Psoas muscle (tissue), 8 donors: Measurements from ENCODE around the gene CHST1. TPM values are rescaled to one million over a fixed set of nuclear protein-coding genes. Genes with fewer than 3 reads are reported as not detected.

Source experiments
- ATAC-seq, 4 donors: fragments of 200-7000 bp; cut with Tn5 transposase; one replicate each; pipeline ENCODE4 v1.9.1; 2020; ENCODE audit warnings: moderate library complexity in 3 of 4, mild to moderate bottlenecking in 2 of 4
- DNase-seq, 2 donors: peaks; one replicate each; pipeline ENCODE4 v3.0.0-alpha.2; 2020
- H3K27ac ChIP-seq: fragments of 200-600 bp; one replicate; pipeline ENCODE4 v1.8.0; 2022
- H3K27me3 ChIP-seq, 3 donors: fragments of 200-600 bp in 1 of 3; one replicate each; pipeline versions ENCODE4 v1.6.1 to v1.8.0; 2013 to 2022; ENCODE audit warnings: low read length in 2 of 3, mild to moderate bottlenecking in 2 of 3, moderate library complexity in 1 of 3; ENCODE audit not compliant: insufficient read depth in 3 of 3
- H3K36me3 ChIP-seq, 2 donors: fragments of 200-600 bp in 1 of 2; one replicate each; pipeline versions ENCODE4 v1.6.1 to v1.8.0; 2013 to 2022; ENCODE audit warnings: low read depth in 1 of 2, mild to moderate bottlenecking in 1 of 2, moderate library complexity in 1 of 2; ENCODE audit not compliant: insufficient read depth in 1 of 2
- H3K4me1 ChIP-seq: fragments of 200-600 bp; one replicate; pipeline ENCODE4 v1.8.0; 2022
- H3K4me3 ChIP-seq: fragments of 200-600 bp; one replicate; pipeline ENCODE4 v1.8.0; 2022; ENCODE audit warnings: mild to moderate bottlenecking
- H3K9me3 ChIP-seq: fragments of 200-600 bp; one replicate; pipeline ENCODE4 v1.8.0; 2022
- CTCF ChIP-seq: fragments of 200-600 bp; IDR thresholded peaks from one replicate; pipeline ENCODE4 v1.8.0; 2022; ENCODE audit warnings: antibody characterized with exemption
- WGBS, 3 donors: extraction: QIAGEN DNeasy Blood & Tissue Kit; methylation state at CpG; one replicate each; pipeline versions ENCODE4 v1.1.6 to v1.1.7; 2013; 5-methylcytosine and 5-hydroxymethylcytosine counted together
- intact Hi-C, 2 donors: fragments of 100-400 bp; cut with DNase I; formaldehyde crosslinking; loops; one replicate each; pipeline versions ENCODE4 v1.11.0 to v1.14.2; 2022
- polyA plus RNA-seq, 3 donors: library from polyadenylated mRNA; stranded (reverse); fragments of 200-250 nt; gene quantifications; one replicate each; pipeline ENCODE4 v1.2.3, GENCODE V29; 2013
- total RNA-seq, 4 donors: library from RNA; stranded (reverse); fragmentation: NEBNext Ultra II Directional in 2 of 4; extraction: Animal tissue kit (Norgen Biotek cat#: 25700) in 2 of 4; gene quantifications; one replicate each; pipeline versions ENCODE4 v1.2.1 to v1.2.4, GENCODE V29; 2021 to 2023
- donor health status: healthy with polysubstance abuse.
- donor health status: DM: no; HTN: no; CAD: no; lungs with moderate emphysema.
- donor health status: Bipolar disorder and iron deficiency.
- donor health status: healthy.
- donor health status: DM: yes; HTN: yes; CAD: no.
- donor health status: DM: no; HTN: no; CAD: no.
- donor health status: DM: no; HTN: no; CAD: no.
- donor health status: DM: yes; HTN: yes; CAD: no.

The CHST1 gene
- total and polyA plus RNA-seq, 7 donors = 1.2 to 21.4 (median 5.8) TPM

GRCh38 chr11:45704635-45705034 lies 39.2 kb upstream of the CHST1 start:
- Histone ChIP-seq H3K27me3 (peaks cover 0 to 5% (median 0%) of the 10 kb centered on the region in 3 donors), H3K4me1 (no peaks in the 10 kb centered on the region), H3K27ac (no peak overlapping the region), H3K36me3 (no peaks in the 10 kb centered on the region), H3K9me3 (no peaks in the 10 kb centered on the region), H3K4me3 (no peak overlapping the region)
- ATAC-seq (no peak), DNase-seq (no peak)
- 60 to 71% (median 62%) methylated on average over 2 of the region's 2 CpGs for WGBS, 3 donors
- intact Hi-C loops = no loop called here
- TF ChIP-seq CTCF = no peak

GRCh38 chr11:45704133-45704532 lies 38.7 kb upstream of the CHST1 start:
- Histone ChIP-seq H3K36me3 (no peaks in the 10 kb centered on the region), H3K4me3 (no peak overlapping the region), H3K27ac (no peak overlapping the region), H3K9me3 (no peaks in the 10 kb centered on the region), H3K4me1 (no peaks in the 10 kb centered on the region), H3K27me3 (peaks cover 0 to 5% (median 0%) of the 10 kb centered on the region in 3 donors)
- 62 to 64% (median 64%) methylated on average over 4 of the region's 4 CpGs for WGBS, 3 donors
- ATAC-seq = no peak
- intact Hi-C loops = no loop called here
- DNase-seq = no peak
- no peak for TF ChIP-seq CTCF

- intact Hi-C loops = no loop called here
Measured at GRCh38 chr11:45702511-45702910, 37.1 kb upstream of the CHST1 start.

GRCh38 chr11:45698777-45699497 lies 33.5 kb upstream of the CHST1 start:
- no peak overlapping the region for H3K4me3 ChIP-seq
- ATAC-seq (no peak), DNase-seq (no peak)
- no peaks in the 10 kb centered on the region for H3K9me3 ChIP-seq
- H3K36me3 ChIP-seq = no peaks in the 10 kb centered on the region
- no peaks in the 10 kb centered on the region for H3K27me3 ChIP-seq
- WGBS, 3 donors = 73 to 82% (median 78%) methylated on average over 7 to 8 of the region's 8 CpGs
- H3K27ac ChIP-seq = no peak overlapping the region
- no peaks in the 10 kb centered on the region for H3K4me1 ChIP-seq
- no peak for TF ChIP-seq CTCF
- intact Hi-C loops = no loop called here

More at GRCh38 chr11:45702511-45702910, 37.1 kb upstream of the CHST1 start:
- Histone ChIP-seq H3K4me1 (no peaks in the 10 kb centered on the region), H3K9me3 (no peaks in the 10 kb centered on the region), H3K27ac (no peak overlapping the region), H3K27me3 (peaks cover 0 to under 1% (median 0%) of the 10 kb centered on the region in 3 donors), H3K36me3 (no peaks in the 10 kb centered on the region), H3K4me3 (no peak overlapping the region)
- 71 to 80% (median 76%) methylated on average over 4 of the region's 4 CpGs for WGBS, 3 donors
- ATAC-seq (no peak), DNase-seq (no peak)
- no peak for TF ChIP-seq CTCF
